CD4-positive, alpha-beta T cell treated with Interleukin-17A for 4 hours (primary cell): Measurements from ENCODE around the gene GSX2.

Experiments
- DNase-seq: peaks from one replicate; pipeline ENCODE4 v3.0.0-alpha.2; 2020; ENCODE audit warnings: mixed read lengths

GSX2 gene

GRCh38 chr4:54082168-54082567 is 17.8 kb upstream of the GSX2 start:
- no peak for DNase-seq

- no peak for DNase-seq
Observed at GRCh38 chr4:54085284-54085683, 14.7 kb upstream of the GSX2 start.

GRCh38 chr4:54089875-54090274 is 10.1 kb upstream of the GSX2 start:
- no peak for DNase-seq

- no peak for DNase-seq
Observed at GRCh38 chr4:54090404-54090803, 9.6 kb upstream of the GSX2 start.

GRCh38 chr4:54090804-54091623 is 8.9 kb upstream of the GSX2 start:
- DNase-seq, result peak; percentile 60

- DNase-seq, result peak; percentile 92
Observed at GRCh38 chr4:54091637-54092404, 8.1 kb upstream of the GSX2 start.

- DNase-seq, result no peak
Observed at GRCh38 chr4:54092405-54093323, 7.3 kb upstream of the GSX2 start.

- peak; percentile 33 for DNase-seq
Observed at GRCh38 chr4:54093324-54094240, 6.4 kb upstream of the GSX2 start.

GRCh38 chr4:54094451-54094850 is 5.5 kb upstream of the GSX2 start:
- no peak for DNase-seq

GRCh38 chr4:54095110-54095825 is 4.7 kb upstream of the GSX2 start:
- no peak for DNase-seq

- DNase-seq, result no peak
Observed at GRCh38 chr4:54096295-54096962, 3.5 kb upstream of the GSX2 start.

- DNase-seq, result no peak
Observed at GRCh38 chr4:54097152-54097551, 2.8 kb upstream of the GSX2 start.

GRCh38 chr4:54098375-54098774 is 1.6 kb upstream of the GSX2 start:
- DNase-seq, result no peak

GRCh38 chr4:54099287-54099747 is 646 bp upstream of the GSX2 start:
- no peak for DNase-seq

GRCh38 chr4:54100595-54101189 is 729 bp downstream of the GSX2 start:
- DNase-seq, result peak; percentile 19

- DNase-seq, result no peak
Observed at GRCh38 chr4:54101190-54102041, 1.5 kb downstream of the GSX2 start.

GRCh38 chr4:54102531-54103106 is 2.7 kb downstream of the GSX2 start:
- DNase-seq, result no peak

- no peak for DNase-seq
Observed at GRCh38 chr4:54103190-54103574, 3.2 kb downstream of the GSX2 start.

- DNase-seq, result no peak
Observed at GRCh38 chr4:54104907-54105306, 4.9 kb downstream of the GSX2 start.
